Measurements from ENCODE around the gene DHX16.

Gene DHX16

GRCh38 chr6:30626484-30627366 is 46.1 kb downstream of the DHX16 start, which contains the start of gene ATAT1:
TSS of gene ATAT1 (plus strand) at chr6:30626874.
- peak; percentile 64 to 82 for DNase-seq

GRCh38 chr6:30625511-30625910 is 47.3 kb downstream of the DHX16 start:
- DNase-seq = no peak

GRCh38 chr6:30619561-30619960 is 53.2 kb downstream of the DHX16 start:
- DNase-seq = no peak

GRCh38 chr6:30618270-30618797 is 54.5 kb downstream of the DHX16 start:
- no peak for DNase-seq

- DNase-seq = peak; percentile 93 to 95
These were observed 55.1 kb downstream of the DHX16 start, which contains the start of gene MRPS18B for GRCh38 chr6:30617565-30618269. TSS of gene MRPS18B (plus strand) at chr6:30617840. CDS start at chr6:30617866, 26 bp downstream.

- peak; percentile 98 to 99 for DNase-seq
These were observed 55.8 kb downstream of the DHX16 start, which contains the start of gene PPP1R10 for GRCh38 chr6:30616811-30617564. TSS of gene PPP1R10 (minus strand) at chr6:30617243. CDS start at chr6:30609944, 7,299 bp downstream.

GRCh38 chr6:30615958-30616810 is 56.6 kb downstream of the DHX16 start:
- no peak for DNase-seq

GRCh38 chr6:30615219-30615957 is 57.4 kb downstream of the DHX16 start:
- no peak for DNase-seq

GRCh38 chr6:30614843-30615218 is 58.0 kb downstream of the DHX16 start:
- peak; percentile 88 to 92 for DNase-seq

GRCh38 chr6:30614044-30614842 is 58.6 kb downstream of the DHX16 start:
- DNase-seq = no peak

- DNase-seq = no peak
These were observed 59.4 kb downstream of the DHX16 start for GRCh38 chr6:30613251-30614043.

- DNase-seq = no peak
These were observed 60.0 kb downstream of the DHX16 start for GRCh38 chr6:30612687-30613248.

- DNase-seq = no peak
These were observed 60.6 kb downstream of the DHX16 start for GRCh38 chr6:30612213-30612612.

- no peak for DNase-seq
These were observed 61.0 kb downstream of the DHX16 start for GRCh38 chr6:30611856-30612194.

- DNase-seq = no peak
These were observed 61.5 kb downstream of the DHX16 start for GRCh38 chr6:30611150-30611855.

GRCh38 chr6:30610065-30610464 is 62.7 kb downstream of the DHX16 start:
- DNase-seq = no peak

GRCh38 chr6:30603961-30604360 is 68.8 kb downstream of the DHX16 start:
- no peak for DNase-seq
